K562 (cell line): Measurements from ENCODE around the gene FRMPD4. TPM values are rescaled to one million over a fixed set of nuclear protein-coding genes. Genes with fewer than 3 reads are reported as not detected.

Source experiments
- ATAC-seq: fragments of 200-7000 bp; cut with Tn5 transposase; 3 replicates; pipeline ENCODE4 v1.9.1; 2020; ENCODE audit warnings: moderate library complexity
- BruUV-seq: library from RNA; stranded (reverse); fragments of 400-500 nt; replicated peaks from 2 replicates; lab custom pipeline; 2021; lab: Mats Ljungman, UMichigan
- CTCF ChIA-PET: fragments of 300-600 bp; formaldehyde crosslinking; extraction: SDS; loops from one replicate; lab custom pipeline; 2021; ENCODE audit warnings: low intra/inter-chr PET ratio; lab: Yijun Ruan, JAX
- POLR2A ChIA-PET: fragments of 300-600, 350-650 bp; sonication (Branson Sonifier 250); formaldehyde crosslinking; extraction: SDS; loops from one replicate; lab custom pipeline; 2021; ENCODE audit warnings: antibody characterized with exemption, inconsistent platforms; lab: Yijun Ruan, JAX
- DNase-seq, 4 experiments: peaks; one replicate each; pipeline versions ENCODE4 v3.0.0 to v3.0.0-alpha.2; 2011 to 2018; ENCODE audit warnings: low spot score in 3 of 4, mixed read lengths in 3 of 4; ENCODE audit errors: extremely low read depth in 1 of 4
- FAIRE-seq: peaks from 2 replicates; lab custom pipeline; 2011; peaks lifted over from hg19 to GRCh38; lab: Jason Lieb, UNC
- H2AFZ ChIP-seq: 2 replicates; pipeline ENCODE4 v1.6.0; 2011; ENCODE audit warnings: low read depth, low read length, control low read depth, inconsistent platforms
- H3K27ac ChIP-seq: fragments of 200-600 bp; 3 replicates; pipeline ENCODE4 v1.8.0; 2011; ENCODE audit warnings: low read depth, mild to moderate bottlenecking, control low read depth, inconsistent platforms, low read length, moderate library complexity, mixed read lengths; ENCODE audit errors: extremely low read depth
- H3K27me3 ChIP-seq, 2 experiments: fragments of 300-600 bp in 1 of 2; 2 replicates in 1 of 2; 3 replicates in 1 of 2; pipeline versions ENCODE4 v1.6.0 to v1.8.0; 2011; ENCODE audit warnings: inconsistent platforms in 2 of 2, low read length in 2 of 2, mild to moderate bottlenecking in 1 of 2, mixed read lengths in 1 of 2, moderate library complexity in 1 of 2; ENCODE audit not compliant: control insufficient read depth in 2 of 2, insufficient read depth in 2 of 2
- H3K36me3 ChIP-seq: fragments of 300-600 bp; 3 replicates; pipeline ENCODE4 v1.8.0; 2011; ENCODE audit warnings: mild to moderate bottlenecking, low read length, inconsistent platforms; ENCODE audit not compliant: control insufficient read depth, insufficient read depth
- H3K4me1 ChIP-seq, 2 experiments: fragments of 200-600 bp in 1 of 2; replicated peaks in 1 of 2; 2 replicates in 1 of 2; 3 replicates in 1 of 2; pipeline versions ENCODE4 v1.5.1 to v1.8.0; 2011; ENCODE audit warnings: inconsistent platforms in 2 of 2, low read length in 2 of 2, mild to moderate bottlenecking in 1 of 2, mixed read lengths in 1 of 2, moderate library complexity in 1 of 2; ENCODE audit not compliant: control insufficient read depth in 2 of 2, insufficient read depth in 2 of 2
- H3K4me2 ChIP-seq: 2 replicates; pipeline ENCODE4 v1.6.1; 2011; ENCODE audit warnings: low read length, control low read depth, inconsistent platforms, mixed read lengths; ENCODE audit not compliant: insufficient read depth
- H3K4me3 ChIP-seq: fragments of 200-600 bp; sonication (generic), shearing (Covaris generic); 2 replicates; pipeline ENCODE4 v1.5.1; 2016; ENCODE audit warnings: control low read depth, inconsistent platforms
- H3K79me2 ChIP-seq: fragments of 200-600 bp; 3 replicates; pipeline ENCODE4 v1.8.0; 2011; ENCODE audit warnings: low read length, inconsistent platforms; ENCODE audit not compliant: control insufficient read depth, insufficient read depth
- H3K9ac ChIP-seq, 2 experiments: 2 replicates each; pipeline versions ENCODE4 v1.6.0 to v1.6.1; 2011; ENCODE audit warnings: low read depth in 2 of 2, low read length in 2 of 2, control low read depth in 1 of 2, inconsistent platforms in 1 of 2, mild to moderate bottlenecking in 1 of 2, mixed read lengths in 1 of 2; ENCODE audit not compliant: insufficient read depth in 1 of 2
- H3K9me1 ChIP-seq: one replicate; pipeline ENCODE4 v1.6.0; 2011; ENCODE audit warnings: inconsistent platforms, mild to moderate bottlenecking, low read length, moderate library complexity; ENCODE audit not compliant: control insufficient read depth, insufficient read depth
- H3K9me3 ChIP-seq: replicated peaks from 2 replicates; pipeline ENCODE4 v1.5.1; 2011; ENCODE audit warnings: low read depth, low read length, inconsistent platforms; ENCODE audit not compliant: control insufficient read depth, insufficient read depth
- H4K20me1 ChIP-seq: replicated peaks from 2 replicates; pipeline ENCODE4 v1.6.1; 2011; ENCODE audit warnings: low read length, inconsistent platforms, mixed read lengths; ENCODE audit not compliant: control insufficient read depth, insufficient read depth
- ARID2 ChIP-seq: fragments of 450-650 bp; IDR thresholded peaks from 2 replicates; pipeline ENCODE4 v1.6.1; 2017; ENCODE audit warnings: antibody characterized with exemption, mild to moderate bottlenecking
- CBX5 ChIP-seq: IDR thresholded peaks from 2 replicates; pipeline ENCODE4 v1.6.1; 2014; ENCODE audit warnings: low read depth, borderline replicate concordance
- CREM ChIP-seq: IDR thresholded peaks from 2 replicates; pipeline ENCODE4 v1.6.1; 2014; ENCODE audit warnings: antibody characterized with exemption, low read depth
- EZH2 ChIP-seq: IDR thresholded peaks from 2 replicates; pipeline ENCODE4 v1.6.1; 2012; ENCODE audit warnings: low read depth, mild to moderate bottlenecking, inconsistent platforms, low read length, borderline replicate concordance
- HNRNPUL1 ChIP-seq: fragments of 200-400 bp; formaldehyde crosslinking; IDR thresholded peaks from 2 replicates; pipeline ENCODE4 v1.6.1; 2017; ENCODE audit warnings: low read length
- MAFG ChIP-seq: fragments of 450-650 bp; conservative IDR thresholded peaks from 2 replicates; pipeline ENCODE4 v1.6.1; 2016; ENCODE audit warnings: missing genetic modification characterization, missing compliant biosample characterization
- MECOM ChIP-seq: fragments of 250-450 bp; sonication (Bioruptor Pico); IDR thresholded peaks from 2 replicates; pipeline ENCODE4 v1.8.0; 2022; ENCODE audit warnings: inconsistent platforms
- MTF1 ChIP-seq: fragments of 250-450 bp; sonication (Bioruptor Pico); IDR thresholded peaks from 2 replicates; pipeline ENCODE4 v1.9.0; 2021; ENCODE audit warnings: moderate library complexity, mild to moderate bottlenecking, inconsistent platforms, borderline replicate concordance
- NBN ChIP-seq: fragments of 450-650 bp; IDR thresholded peaks from 2 replicates; pipeline ENCODE4 v1.6.1; 2016; ENCODE audit warnings: low read depth, mild to moderate bottlenecking
- RBM22 ChIP-seq: fragments of 200-400 bp; formaldehyde crosslinking; IDR thresholded peaks from 2 replicates; pipeline ENCODE4 v1.6.1; 2018; ENCODE audit warnings: low read length, low read depth; ENCODE audit not compliant: poor library complexity, severe bottlenecking
- SETDB1 ChIP-seq: IDR thresholded peaks from one replicate; pipeline ENCODE4 v1.6.1; 2012; ENCODE audit warnings: low read length, control low read depth, inconsistent platforms
- SMARCA5 ChIP-seq: fragments of 450-650 bp; IDR thresholded peaks from 2 replicates; pipeline ENCODE4 v1.6.1; 2016
- STAT5B ChIP-seq: fragments of 250-450 bp; sonication (Bioruptor Pico); IDR thresholded peaks from 2 replicates; pipeline ENCODE4 v1.8.0; 2021; ENCODE audit warnings: mild to moderate bottlenecking, inconsistent platforms
- ZKSCAN3 ChIP-seq: fragments of 250-450 bp; sonication (Bioruptor Pico); IDR thresholded peaks from 2 replicates; pipeline ENCODE4 v1.4.0; 2020
- ZNF134 ChIP-seq: fragments of 250-450 bp; sonication (Bioruptor Pico); conservative IDR thresholded peaks from 2 replicates; pipeline ENCODE4 v1.4.0; 2020
- ZNF24 ChIP-seq: fragments of 450-650 bp; IDR thresholded peaks from 2 replicates; pipeline ENCODE4 v1.6.1; 2016
- ZNF444 ChIP-seq: fragments of 250-450 bp; sonication (Bioruptor Pico); IDR thresholded peaks from 2 replicates; pipeline ENCODE4 v1.4.0; 2020; ENCODE audit warnings: mild to moderate bottlenecking, moderate library complexity
- ZNF584 ChIP-seq: fragments of 200-800 bp; sonication (Bioruptor generic); IDR thresholded peaks from 2 replicates; pipeline ENCODE4 v1.6.1; 2016; ENCODE audit warnings: low read depth, mild to moderate bottlenecking, missing genetic modification characterization, missing compliant biosample characterization
- ZSCAN32 ChIP-seq: fragments of 450-650 bp; formaldehyde crosslinking; IDR thresholded peaks from 2 replicates; pipeline ENCODE4 v1.4.0; 2020; ENCODE audit warnings: mild to moderate bottlenecking, moderate library complexity
- WGBS: fragments of 100-300 bp; shearing (Covaris generic); methylation state at CpG from one replicate; pipeline ENCODE4 v1.1.6; 2016; ENCODE audit warnings: low coverage, mixed read lengths; ENCODE audit not compliant: insufficient coverage; ENCODE audit errors: missing lambda C conversion rate; 5-methylcytosine and 5-hydroxymethylcytosine counted together
- in situ Hi-C: fragments of 300-500 bp; cut with MboI; formaldehyde crosslinking; loops from 4 replicates; pipeline ENCODE4 v1.15.0; 2018; ENCODE audit warnings: inconsistent platforms, mixed read lengths
- intact Hi-C: fragments of 100-400 bp; cut with micrococcal nuclease; formaldehyde crosslinking; loops from 2 replicates; pipeline ENCODE4 v1.14.2; 2022
- polyA plus RNA-seq, 8 experiments: library from polyadenylated mRNA; depleted of rRNA in 4 of 8; stranded (reverse) in 5 of 8; unstranded in 3 of 8; fragments of >200 nt; fragmentation: Nextera tagmentation in 2 of 8; fragmentation: Illumina TruSeq in 1 of 8; extraction: Ambion mirVana in 2 of 8; extraction: Trizol in 1 of 8; gene quantifications; 2 replicates each; pipeline versions ENCODE4 v1.2.1 to v1.2.3, GENCODE V29; 2011 to 2014; ENCODE audit warnings: inconsistent platforms in 1 of 8, missing spikeins in 1 of 8
- total RNA-seq, 7 experiments: library from RNA; depleted of rRNA in 6 of 7; stranded (reverse); fragments of >200 nt in 6 of 7; fragmentation: Illumina TruSeq in 2 of 7; extraction: Trizol in 2 of 7; gene quantifications; 2 replicates each; pipeline versions ENCODE4 v1.2.1 to v1.2.3, GENCODE V29; 2011 to 2021; ENCODE audit warnings: low replicate concordance in 1 of 7
- TF ChIP-seq, protein P1 (sequence below): sonication (generic); formaldehyde crosslinking; IDR thresholded peaks from 2 replicates; pipeline ENCODE4 v1.8.0; 2022; ENCODE audit warnings: mild to moderate bottlenecking, missing genetic modification reagents

The FRMPD4 gene
- total and polyA plus RNA-seq, 9 of the 15 experiments (the other 6 are each of a cell fraction or from before 2014, with no cell fraction given): not detected

DNA sequence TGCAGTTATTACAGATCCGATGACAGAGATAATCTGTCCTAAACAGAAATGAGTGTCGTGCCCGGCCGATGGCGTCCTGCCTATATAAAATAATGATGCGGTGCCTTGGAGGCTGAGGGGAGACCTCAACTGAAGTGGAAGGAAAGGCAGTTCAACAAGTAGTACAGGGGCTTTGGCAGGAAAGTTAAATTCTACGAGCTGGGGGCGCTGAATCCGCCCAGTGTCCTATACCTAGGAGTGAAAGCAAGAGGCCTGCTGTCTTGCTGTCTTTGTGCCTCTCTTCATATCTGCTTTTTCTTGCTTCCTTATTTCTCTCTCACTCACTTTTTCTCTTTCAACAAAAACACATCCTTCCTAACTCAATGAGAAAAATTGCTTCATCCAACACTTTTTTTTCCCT lies 570.8 kb downstream of the FRMPD4 start:
- Histone ChIP-seq H3K9me1 (no peaks in the 10 kb centered on the region), H3K79me2 (no peaks in the 10 kb centered on the region), H3K9me3 (no peaks in the 10 kb centered on the region), H3K36me3 (no peaks in the 10 kb centered on the region), H4K20me1 (no peaks in the 10 kb centered on the region), H3K9ac (no peak overlapping the region), H3K27ac (no peak overlapping the region), H3K4me3 (no peak overlapping the region), H3K4me1 (no peaks in the 10 kb centered on the region), H3K27me3 (peaks cover 2 to 10% of the 10 kb centered on the region in 2 experiments; a peak in 4 of 5 replicates), H3K4me2 (no peak overlapping the region), H2AFZ (no peak overlapping the region)
- ATAC-seq (no peak), DNase-seq (no peak), FAIRE-seq (no peak)
- ChIA-PET POLR2A (no interaction called here), CTCF (no interaction called here)
- intact Hi-C loops: loop anchor here (10.0 kb wide), 1 partner anchor 114 kb away; no protein-coding TSS in a partner anchor
- no TSS peak for BruUV-seq
- in situ Hi-C loops: no loop called here
- 3% methylated on average over 7 of the region's 9 CpGs for WGBS
- TF ChIP-seq MECOM (CRISPR knock-in tag) (no peak), CREM (no peak), RBM22 (no peak), HNRNPUL1 (no peak), ZNF134 (CRISPR knock-in tag) (no peak), CBX5 (no peak), SETDB1 (no peak), ZNF444 (no peak), ARID2 (no peak), NBN (no peak), ZSCAN32 (no peak), EZH2 (no peak), ZNF584 (CRISPR knock-in tag) (no peak), ZNF24 (no peak), SMARCA5 (no peak), ZKSCAN3 (CRISPR knock-in tag) (no peak), STAT5B (no peak), MTF1 (CRISPR knock-in tag) (no peak), MAFG (no peak)
- TF ChIP-seq, protein P1, sequence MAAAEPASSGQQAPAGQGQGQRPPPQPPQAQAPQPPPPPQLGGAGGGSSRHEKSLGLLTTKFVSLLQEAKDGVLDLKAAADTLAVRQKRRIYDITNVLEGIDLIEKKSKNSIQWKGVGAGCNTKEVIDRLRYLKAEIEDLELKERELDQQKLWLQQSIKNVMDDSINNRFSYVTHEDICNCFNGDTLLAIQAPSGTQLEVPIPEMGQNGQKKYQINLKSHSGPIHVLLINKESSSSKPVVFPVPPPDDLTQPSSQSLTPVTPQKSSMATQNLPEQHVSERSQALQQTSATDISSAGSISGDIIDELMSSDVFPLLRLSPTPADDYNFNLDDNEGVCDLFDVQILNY: no peak
